Natural killer cell (primary cell): ENCODE measurements around the gene ANKRD34A. TPM values are rescaled to one million over a fixed set of nuclear protein-coding genes. Genes with fewer than 3 reads are reported as not detected.

Experiments
- ATAC-seq, 3 donors: fragments of 150-1000 bp in 2 of 3; fragments of 200-7000 bp in 1 of 3; cut with Tn5 transposase; 1 replicate in 1 of 3; 2 replicates in 2 of 3; pipeline ENCODE4 v1.10.0; 2021; ENCODE audit warnings: mild to moderate bottlenecking in 2 of 3, moderate library complexity in 2 of 3
- DNase-seq, 2 donors: peaks; one replicate each; pipeline versions ENCODE4 v3.0.0 to v3.0.0-alpha.2; 2013 to 2021; ENCODE audit warnings: mixed read lengths in 1 of 2
- H3K27ac ChIP-seq: one replicate; pipeline ENCODE4 v1.5.1; 2013; ENCODE audit warnings: mild to moderate bottlenecking, low read length
- H3K27me3 ChIP-seq: one replicate; pipeline ENCODE4 v1.6.1; 2013; ENCODE audit warnings: low read length; ENCODE audit not compliant: control insufficient read depth, insufficient read depth
- H3K36me3 ChIP-seq: one replicate; pipeline ENCODE4 v1.6.1; 2013; ENCODE audit warnings: low read length; ENCODE audit not compliant: control insufficient read depth, insufficient read depth
- H3K4me1 ChIP-seq: one replicate; pipeline ENCODE4 v1.6.1; 2013; ENCODE audit warnings: low read length; ENCODE audit not compliant: control insufficient read depth, insufficient read depth
- H3K4me3 ChIP-seq: one replicate; pipeline ENCODE4 v1.5.1; 2013; ENCODE audit warnings: low read length
- H3K9me3 ChIP-seq: one replicate; pipeline ENCODE4 v1.6.1; 2013; ENCODE audit warnings: low read length; ENCODE audit not compliant: control insufficient read depth, insufficient read depth
- H3K27ac Mint-ChIP-seq, 2 donors: one replicate each; pipeline ENCODE4 v1.8.0; 2022; ENCODE audit warnings: mild to moderate bottlenecking in 2 of 2, mixed read lengths in 2 of 2, moderate library complexity in 1 of 2
- H3K27me3 Mint-ChIP-seq, 2 donors: one replicate each; pipeline ENCODE4 v1.8.0; 2022; ENCODE audit warnings: low read depth in 2 of 2, mixed read lengths in 2 of 2
- H3K36me3 Mint-ChIP-seq: one replicate; pipeline ENCODE4 v1.8.0; 2022; ENCODE audit warnings: mixed read lengths
- H3K4me1 Mint-ChIP-seq, 2 donors: one replicate each; pipeline ENCODE4 v1.8.0; 2022; ENCODE audit warnings: mixed read lengths in 2 of 2
- H3K4me3 Mint-ChIP-seq: one replicate; pipeline ENCODE4 v1.8.0; 2022; ENCODE audit warnings: mild to moderate bottlenecking, moderate library complexity, mixed read lengths
- H3K9me3 Mint-ChIP-seq, 2 donors: one replicate each; pipeline ENCODE4 v1.8.0; 2022; ENCODE audit warnings: mixed read lengths in 2 of 2
- CTCF ChIP-seq: fragments of 200-600 bp; IDR thresholded peaks from one replicate; pipeline ENCODE4 v1.8.0; 2022; ENCODE audit warnings: antibody characterized with exemption
- WGBS: methylation state at CpG from one replicate; pipeline ENCODE4 v1.1.7; 2013; ENCODE audit warnings: missing lambda C conversion rate; ENCODE audit not compliant: insufficient coverage; 5-methylcytosine and 5-hydroxymethylcytosine counted together
- intact Hi-C: fragments of 100-400 bp; cut with micrococcal nuclease; formaldehyde crosslinking; loops from one replicate; pipeline ENCODE4 v1.14.2; 2022
- total RNA-seq, 4 donors: library from RNA; stranded (reverse); fragments of 120-200 nt in 1 of 4; gene quantifications; one replicate each; pipeline versions ENCODE4 v1.2.3 to v1.2.4, GENCODE V29; 2013 to 2022

ANKRD34A gene
- total RNA-seq, 3 donors from 2014 or later (not counting 1 experiment from before 2014, with no cell fraction given), result 1.4 to 1.9 (median 1.4) TPM

GRCh38 chr1:145992502-145992936, 28.1 kb upstream of the ANKRD34A start:
- no peak for TF ChIP-seq CTCF
- Mint-ChIP-seq H3K27ac (peak overlapping the region; percentile 97 to 99), H3K36me3 (peaks cover 47% of the 10 kb centered on the region), H3K4me3 (peak overlapping the region; percentile 97), H3K9me3 (no peaks in the 10 kb centered on the region), H3K4me1 (peaks cover 65 to 72% of the 10 kb centered on the region in 2 donors), H3K27me3 (no peaks in the 10 kb centered on the region)
- WGBS, result 38% methylated on average over 1 of the region's 1 CpG
- Histone ChIP-seq H3K4me3 (peak overlapping the region; percentile 64), H3K27me3 (no peaks in the 10 kb centered on the region), H3K4me1 (peaks cover 31% of the 10 kb centered on the region), H3K36me3 (peaks cover 41% of the 10 kb centered on the region), H3K9me3 (no peaks in the 10 kb centered on the region), H3K27ac (peak overlapping the region; percentile 88)
- DNase-seq, result peak in 1 of 2 donors; percentile 28
- no peak for ATAC-seq
- intact Hi-C loops, result no loop called here

GRCh38 chr1:145991735-145992412, 27.5 kb upstream of the ANKRD34A start:
- Mint-ChIP-seq H3K4me3 (peak overlapping the region; percentile 97), H3K9me3 (no peaks in the 10 kb centered on the region), H3K36me3 (peaks cover 47% of the 10 kb centered on the region), H3K27me3 (no peaks in the 10 kb centered on the region), H3K27ac (peak overlapping the region; percentile 97 to 99), H3K4me1 (peaks cover 60 to 66% of the 10 kb centered on the region in 2 donors)
- ATAC-seq, result no peak
- Histone ChIP-seq H3K9me3 (no peaks in the 10 kb centered on the region), H3K4me1 (peaks cover 26% of the 10 kb centered on the region), H3K4me3 (peak overlapping the region; percentile 64), H3K27ac (peak overlapping the region; percentile 88), H3K27me3 (no peaks in the 10 kb centered on the region), H3K36me3 (peaks cover 41% of the 10 kb centered on the region)
- WGBS, result 78% methylated on average over 6 of the region's 10 CpGs
- intact Hi-C loops, result no loop called here
- no peak for TF ChIP-seq CTCF
- DNase-seq, result peak in 1 of 2 donors; percentile 38

GRCh38 chr1:145990249-145990855, 26.0 kb upstream of the ANKRD34A start:
- no peak overlapping the region for H3K27ac ChIP-seq
- H3K27me3 Mint-ChIP-seq, result no peaks in the 10 kb centered on the region

More at GRCh38 chr1:145990249-145990855, 26.0 kb upstream of the ANKRD34A start:
- Mint-ChIP-seq H3K4me3 (peak overlapping the region; percentile 97), H3K9me3 (no peaks in the 10 kb centered on the region), H3K27ac (peak overlapping the region; percentile 97 to 99), H3K36me3 (peaks cover 36% of the 10 kb centered on the region), H3K4me1 (peaks cover 63 to 70% of the 10 kb centered on the region in 2 donors)
- Histone ChIP-seq H3K9me3 (no peaks in the 10 kb centered on the region), H3K4me1 (peaks cover 30% of the 10 kb centered on the region), H3K27me3 (no peaks in the 10 kb centered on the region), H3K36me3 (peaks cover 37% of the 10 kb centered on the region), H3K4me3 (no peak overlapping the region)
- intact Hi-C loops, result no loop called here
- TF ChIP-seq CTCF, result no peak
- WGBS, result 97% methylated on average over 6 of the region's 7 CpGs
- DNase-seq (peak in 1 of 2 donors; percentile 39), ATAC-seq (no peak)
